Measurements from ENCODE around the gene CHST11.
"Not testable (repeated sequence)": the region's sequence is repeated elsewhere in the genome, so short reads cannot be mapped to it uniquely, and the experiment has no call there.

Gene CHST11

GRCh38 chr12:104764225-104765091 lies 307.7 kb downstream of the CHST11 start:
- no peak for DNase-seq (ENCODE audit: low read depth)

DNA sequence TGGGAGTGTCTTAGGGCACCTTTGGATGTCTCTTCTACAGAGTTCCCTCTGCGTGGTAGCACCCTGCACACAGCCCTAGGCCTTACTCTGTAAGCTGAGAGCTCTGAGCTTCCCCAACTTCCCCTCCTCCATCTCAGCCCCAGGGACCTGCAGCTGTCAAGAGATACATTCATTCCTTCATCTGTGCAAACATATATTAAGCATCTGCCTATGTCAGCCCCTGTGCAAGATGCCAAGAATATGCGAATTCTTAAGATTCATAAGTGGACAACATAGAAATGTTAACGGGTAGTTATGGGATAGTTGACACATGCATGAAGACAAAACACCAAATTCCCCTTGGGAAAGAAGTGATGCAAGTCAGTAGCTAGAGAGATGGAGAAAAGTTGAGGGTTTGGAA lies 310.5 kb downstream of the CHST11 start:
- no peak for DNase-seq (ENCODE audit: low read depth)

- no peak for DNase-seq (ENCODE audit: low read depth)
Observed at GRCh38 chr12:104768033-104768432, 311.3 kb downstream of the CHST11 start.

- no peak for DNase-seq (ENCODE audit: low read depth)
Observed at GRCh38 chr12:104769144-104769561, 312.4 kb downstream of the CHST11 start.

- no peak for DNase-seq (ENCODE audit: low read depth)
Observed at GRCh38 chr12:104772336-104772735, 315.6 kb downstream of the CHST11 start.

GRCh38 chr12:104775731-104776231 lies 319.0 kb downstream of the CHST11 start:
- no peak for DNase-seq (ENCODE audit: low read depth)

GRCh38 chr12:104779134-104779533 lies 322.4 kb downstream of the CHST11 start:
- no peak for DNase-seq (ENCODE audit: low read depth)

GRCh38 chr12:104782296-104782695 lies 325.5 kb downstream of the CHST11 start:
- no peak for DNase-seq (ENCODE audit: low read depth)

- DNase-seq (ENCODE audit: low read depth) = no peak
Observed at GRCh38 chr12:104784592-104784991, 327.8 kb downstream of the CHST11 start.

GRCh38 chr12:104785886-104786285 lies 329.1 kb downstream of the CHST11 start:
- DNase-seq (ENCODE audit: low read depth) = no peak

DNA sequence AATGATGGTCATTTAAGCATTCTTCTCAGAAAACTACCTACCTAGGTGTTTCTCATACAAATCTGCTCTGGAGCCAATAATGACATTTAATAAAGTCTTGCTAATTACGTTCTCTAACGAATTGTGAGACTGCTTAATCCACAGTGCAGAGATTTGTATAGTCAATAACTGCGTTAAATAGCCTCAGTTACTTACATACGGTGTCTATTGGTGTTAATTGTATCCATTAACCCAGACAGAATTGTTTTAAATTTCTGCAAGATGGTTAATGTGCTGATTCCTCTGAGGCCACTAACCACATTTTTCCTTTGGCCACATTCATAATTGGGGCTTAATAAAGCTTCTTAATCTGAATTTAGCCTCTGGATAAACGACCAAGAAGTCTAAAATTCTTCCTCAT lies 329.6 kb downstream of the CHST11 start:
- no peak for DNase-seq (ENCODE audit: low read depth)

GRCh38 chr12:104788840-104789271 lies 332.1 kb downstream of the CHST11 start:
- no peak for DNase-seq (ENCODE audit: low read depth)

- DNase-seq (ENCODE audit: low read depth) = peak; percentile 14
Observed at GRCh38 chr12:104790296-104791125, 333.8 kb downstream of the CHST11 start.

DNA sequence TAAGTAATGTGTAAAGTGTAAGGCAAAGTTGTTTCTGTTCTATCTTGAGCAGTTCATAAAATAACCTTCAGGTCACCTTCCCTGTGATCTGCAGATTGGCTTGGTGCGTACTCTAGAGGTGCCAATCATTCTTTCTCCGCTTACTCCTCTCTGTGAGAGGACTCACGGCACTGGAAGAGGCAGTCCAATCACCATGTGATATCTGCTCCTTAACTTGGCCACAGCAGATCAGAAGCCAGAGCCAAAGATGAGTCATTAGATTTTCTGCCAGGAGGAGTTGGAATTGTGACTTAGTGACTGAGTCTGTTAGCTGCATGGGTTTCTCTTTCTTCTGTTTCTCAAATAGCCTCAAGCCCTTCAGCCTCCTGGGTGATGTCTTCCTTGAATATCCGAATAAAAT lies 335.8 kb downstream of the CHST11 start:
- DNase-seq (ENCODE audit: low read depth) = no peak

- DNase-seq (ENCODE audit: low read depth) = no peak
Observed at GRCh38 chr12:104793285-104793684, 336.5 kb downstream of the CHST11 start.

DNA sequence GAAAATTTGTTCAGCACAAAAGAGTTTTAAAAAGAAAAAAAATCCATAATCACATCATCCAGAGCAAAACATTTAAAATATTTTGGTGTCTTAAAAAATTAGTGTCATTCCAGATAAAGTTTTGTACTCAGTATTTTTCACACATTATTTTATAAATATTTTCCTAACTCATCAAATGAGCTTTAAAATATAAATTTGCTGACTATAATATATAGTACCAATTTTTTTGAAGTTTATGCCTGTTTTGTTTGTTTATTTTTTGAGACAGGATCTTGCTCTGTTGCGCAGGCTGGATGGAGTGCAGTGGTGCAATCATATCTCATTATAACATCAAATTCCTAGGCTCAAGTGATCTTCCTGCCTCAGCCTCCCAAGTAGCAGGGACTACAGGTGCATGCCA lies 337.2 kb downstream of the CHST11 start:
- no peak for DNase-seq (ENCODE audit: low read depth)

- no peak for DNase-seq (ENCODE audit: low read depth)
Observed at GRCh38 chr12:104796475-104796862, 339.7 kb downstream of the CHST11 start.

- DNase-seq (ENCODE audit: low read depth) = no peak
Observed at GRCh38 chr12:104799458-104799857, 342.7 kb downstream of the CHST11 start.

DNA sequence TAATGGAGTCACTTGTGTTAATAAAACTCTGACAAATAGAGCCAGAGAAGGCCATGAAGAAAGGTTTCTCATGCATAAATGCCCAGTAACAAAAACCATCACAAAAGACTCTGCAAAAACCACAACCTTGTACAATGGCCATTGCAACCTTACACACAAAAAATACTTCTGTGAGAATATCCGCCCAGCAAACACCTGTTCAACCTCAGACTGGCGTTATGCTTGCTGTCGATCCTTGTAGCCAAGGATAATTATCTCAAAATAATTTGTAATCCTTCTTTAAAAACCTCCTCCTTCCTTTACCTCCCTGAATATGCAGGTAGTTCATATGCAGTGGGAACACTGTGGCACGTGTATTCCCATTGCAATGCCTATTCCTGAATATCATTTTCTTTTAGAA lies 344.3 kb downstream of the CHST11 start:
- no peak for DNase-seq (ENCODE audit: low read depth)

DNA sequence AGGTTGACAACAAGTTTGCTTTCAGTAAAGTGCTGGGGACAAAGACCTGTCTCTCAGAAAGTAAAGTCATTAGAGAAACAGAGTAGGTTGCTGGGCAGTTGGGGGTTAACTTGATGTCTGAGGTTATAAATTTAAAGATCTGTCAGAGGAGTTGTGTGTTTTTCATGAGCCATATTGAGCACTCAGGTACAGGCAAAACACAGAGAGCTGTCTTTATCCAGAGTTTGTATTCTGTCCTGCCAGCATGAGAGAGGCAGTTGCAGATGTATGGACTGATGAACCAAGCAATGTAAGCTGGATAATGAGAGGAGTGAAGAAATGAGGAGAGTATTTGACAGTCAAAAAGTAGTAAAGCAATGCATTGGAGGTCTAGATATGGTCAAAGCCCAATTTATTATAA lies 344.7 kb downstream of the CHST11 start:
- no peak for DNase-seq (ENCODE audit: low read depth)

DNA sequence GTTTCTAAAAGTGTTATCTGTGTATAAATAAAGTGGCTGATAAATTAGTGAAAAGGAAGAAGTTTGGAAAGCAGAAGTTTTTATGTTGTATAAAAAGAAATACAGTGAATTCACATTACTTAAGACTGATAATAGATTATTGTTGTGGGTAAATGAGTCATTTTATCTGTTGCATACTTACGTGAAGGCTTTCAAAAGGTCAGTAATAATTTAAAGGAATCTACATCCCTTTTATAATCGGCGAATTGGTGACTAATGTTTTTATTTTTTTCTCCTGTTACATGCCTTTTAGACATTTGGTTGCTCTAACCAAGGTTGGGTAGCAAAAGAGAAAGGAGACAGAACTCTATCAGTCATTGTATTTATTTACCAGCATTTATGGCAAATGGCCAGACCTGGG lies 345.5 kb downstream of the CHST11 start:
- no peak for DNase-seq (ENCODE audit: low read depth)

GRCh38 chr12:104805186-104805585 lies 348.4 kb downstream of the CHST11 start:
- no peak for DNase-seq (ENCODE audit: low read depth)

DNA sequence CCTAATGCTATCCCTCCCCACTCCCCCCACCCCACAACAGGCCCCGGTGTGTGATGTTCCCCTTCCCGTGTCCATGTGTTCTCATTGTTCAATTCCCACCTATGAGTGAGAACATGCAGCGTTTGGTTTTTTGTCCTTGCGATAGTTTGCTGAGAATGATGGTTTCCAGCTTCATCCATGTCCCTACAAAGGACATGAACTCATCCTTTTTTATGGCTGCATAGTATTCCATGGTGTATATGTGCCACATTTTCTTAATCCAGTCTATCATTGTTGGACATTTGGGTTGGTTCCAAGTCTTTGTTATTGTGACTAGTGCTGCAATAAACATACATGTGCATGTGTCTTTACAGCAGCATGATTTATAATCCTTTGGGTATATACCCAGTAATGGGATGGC lies 349.4 kb downstream of the CHST11 start:
- DNase-seq (ENCODE audit: low read depth) = not testable (repeated sequence)
